Psoas muscle (tissue), 8 donors: ENCODE data around the gene CCRL2. TPM values are rescaled to one million over a fixed set of nuclear protein-coding genes. Genes with fewer than 3 reads are reported as not detected.

Source experiments
- ATAC-seq, 4 donors: fragments of 200-7000 bp; cut with Tn5 transposase; one replicate each; pipeline ENCODE4 v1.9.1; 2020; ENCODE audit warnings: moderate library complexity in 3 of 4, mild to moderate bottlenecking in 2 of 4
- DNase-seq, 2 donors: peaks; one replicate each; pipeline ENCODE4 v3.0.0-alpha.2; 2020
- H3K27ac ChIP-seq: fragments of 200-600 bp; one replicate; pipeline ENCODE4 v1.8.0; 2022
- H3K27me3 ChIP-seq, 3 donors: fragments of 200-600 bp in 1 of 3; one replicate each; pipeline versions ENCODE4 v1.6.1 to v1.8.0; 2013 to 2022; ENCODE audit warnings: low read length in 2 of 3, mild to moderate bottlenecking in 2 of 3, moderate library complexity in 1 of 3; ENCODE audit not compliant: insufficient read depth in 3 of 3
- H3K36me3 ChIP-seq, 2 donors: fragments of 200-600 bp in 1 of 2; one replicate each; pipeline versions ENCODE4 v1.6.1 to v1.8.0; 2013 to 2022; ENCODE audit warnings: low read depth in 1 of 2, mild to moderate bottlenecking in 1 of 2, moderate library complexity in 1 of 2; ENCODE audit not compliant: insufficient read depth in 1 of 2
- H3K4me1 ChIP-seq: fragments of 200-600 bp; one replicate; pipeline ENCODE4 v1.8.0; 2022
- H3K4me3 ChIP-seq: fragments of 200-600 bp; one replicate; pipeline ENCODE4 v1.8.0; 2022; ENCODE audit warnings: mild to moderate bottlenecking
- H3K9me3 ChIP-seq: fragments of 200-600 bp; one replicate; pipeline ENCODE4 v1.8.0; 2022
- WGBS, 3 donors: extraction: QIAGEN DNeasy Blood & Tissue Kit; methylation state at CpG; one replicate each; pipeline versions ENCODE4 v1.1.6 to v1.1.7; 2013; 5-methylcytosine and 5-hydroxymethylcytosine counted together
- intact Hi-C, 2 donors: fragments of 100-400 bp; cut with DNase I; formaldehyde crosslinking; loops; one replicate each; pipeline versions ENCODE4 v1.11.0 to v1.14.2; 2022
- polyA plus RNA-seq, 3 donors: library from polyadenylated mRNA; stranded (reverse); fragments of 200-250 nt; gene quantifications; one replicate each; pipeline ENCODE4 v1.2.3, GENCODE V29; 2013
- total RNA-seq, 4 donors: library from RNA; stranded (reverse); fragmentation: NEBNext Ultra II Directional in 2 of 4; extraction: Animal tissue kit (Norgen Biotek cat#: 25700) in 2 of 4; gene quantifications; one replicate each; pipeline versions ENCODE4 v1.2.1 to v1.2.4, GENCODE V29; 2021 to 2023
- TF ChIP-seq, protein P1 (sequence below): fragments of 200-600 bp; IDR thresholded peaks from one replicate; pipeline ENCODE4 v1.8.0; 2022; ENCODE audit warnings: antibody characterized with exemption
- donor health status: healthy with polysubstance abuse.
- donor health status: DM: no; HTN: no; CAD: no; lungs with moderate emphysema.
- donor health status: Bipolar disorder and iron deficiency.
- donor health status: healthy.
- donor health status: DM: yes; HTN: yes; CAD: no.
- donor health status: DM: no; HTN: no; CAD: no.
- donor health status: DM: no; HTN: no; CAD: no.
- donor health status: DM: yes; HTN: yes; CAD: no.

CCRL2 gene
- total and polyA plus RNA-seq, 7 donors: 0.55 to 1.8 (median 1.1) TPM

DNA sequence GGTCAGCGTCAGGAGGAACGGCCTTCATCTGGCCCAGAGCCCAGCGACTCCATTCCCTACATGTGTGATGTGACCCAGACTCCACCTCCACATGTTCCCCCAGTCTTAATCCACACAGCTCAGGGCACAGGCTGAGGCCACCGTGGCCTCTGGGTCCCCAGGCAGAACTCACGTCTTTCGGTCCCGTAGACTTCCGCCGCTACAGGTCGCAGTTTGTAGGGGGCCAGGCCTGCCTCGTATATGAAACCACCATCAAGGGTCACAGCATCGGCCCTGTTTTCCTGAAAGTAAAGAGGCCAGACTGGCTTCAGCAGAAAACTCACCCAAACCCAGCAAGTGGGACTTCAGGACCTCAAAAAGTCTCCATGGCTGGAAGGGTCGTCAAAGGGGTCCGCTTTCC lies 49.1 kb downstream of the CCRL2 start:
- DNase-seq (no peak), ATAC-seq (no peak)
- peaks cover 0 to 5% (median 0%) of the 10 kb centered on the region in 3 donors for H3K27me3 ChIP-seq
- H3K9me3 ChIP-seq: no peaks in the 10 kb centered on the region
- no peaks in the 10 kb centered on the region for H3K36me3 ChIP-seq
- no peak overlapping the region for H3K4me3 ChIP-seq
- H3K4me1 ChIP-seq: no peaks in the 10 kb centered on the region
- intact Hi-C loops: no loop called here
- TF ChIP-seq, protein P1, sequence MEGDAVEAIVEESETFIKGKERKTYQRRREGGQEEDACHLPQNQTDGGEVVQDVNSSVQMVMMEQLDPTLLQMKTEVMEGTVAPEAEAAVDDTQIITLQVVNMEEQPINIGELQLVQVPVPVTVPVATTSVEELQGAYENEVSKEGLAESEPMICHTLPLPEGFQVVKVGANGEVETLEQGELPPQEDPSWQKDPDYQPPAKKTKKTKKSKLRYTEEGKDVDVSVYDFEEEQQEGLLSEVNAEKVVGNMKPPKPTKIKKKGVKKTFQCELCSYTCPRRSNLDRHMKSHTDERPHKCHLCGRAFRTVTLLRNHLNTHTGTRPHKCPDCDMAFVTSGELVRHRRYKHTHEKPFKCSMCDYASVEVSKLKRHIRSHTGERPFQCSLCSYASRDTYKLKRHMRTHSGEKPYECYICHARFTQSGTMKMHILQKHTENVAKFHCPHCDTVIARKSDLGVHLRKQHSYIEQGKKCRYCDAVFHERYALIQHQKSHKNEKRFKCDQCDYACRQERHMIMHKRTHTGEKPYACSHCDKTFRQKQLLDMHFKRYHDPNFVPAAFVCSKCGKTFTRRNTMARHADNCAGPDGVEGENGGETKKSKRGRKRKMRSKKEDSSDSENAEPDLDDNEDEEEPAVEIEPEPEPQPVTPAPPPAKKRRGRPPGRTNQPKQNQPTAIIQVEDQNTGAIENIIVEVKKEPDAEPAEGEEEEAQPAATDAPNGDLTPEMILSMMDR: no peak
- H3K27ac ChIP-seq: no peak overlapping the region
- WGBS, 3 donors: 87 to 92% (median 89%) methylated on average over 14 of the region's 14 CpGs

Other genes with a start within 250 kb of the CCRL2 start
- gene CCR1, start 198.9 kb upstream of the CCRL2 start, total RNA-seq: 1 to 10 TPM; 1.0 to 4.0 (median 1.8) TPM
- gene CCR1, start 198.9 kb upstream of the CCRL2 start, polyA plus RNA-seq: under 1 TPM; 0.47 to 0.81 (median 0.49) TPM
- gene CCR3, start 164.8 kb upstream of the CCRL2 start, total RNA-seq: under 1 TPM in 3 of 4 donors, not detected in 1; 0.48 to 0.62 (median 0.49) TPM
- under 1 TPM; 0.10 to 0.41 (median 0.14) TPM for gene CCR3, start 164.8 kb upstream of the CCRL2 start, polyA plus RNA-seq
- 1 to 10 TPM in 1 of 4 donors, under 1 TPM in 3; 0.23 to 1.0 (median 0.38) TPM for gene CCR2, start 53.1 kb upstream of the CCRL2 start, total RNA-seq
- under 1 TPM; 0.10 to 0.34 (median 0.27) TPM for gene CCR2, start 53.1 kb upstream of the CCRL2 start, polyA plus RNA-seq
- gene CCR5, start 36.3 kb upstream of the CCRL2 start, total RNA-seq: 1 to 10 TPM in 1 of 4 donors, under 1 TPM in 3; 0.19 to 1.1 (median 0.52) TPM
- gene CCR5, start 36.3 kb upstream of the CCRL2 start, polyA plus RNA-seq: under 1 TPM; 0.08 to 0.21 (median 0.14) TPM
- gene LTF, start 57.6 kb downstream of the CCRL2 start, total RNA-seq: 1 to 10 TPM; 2.0 to 3.8 (median 3.2) TPM
- 1 to 10 TPM in 1 of 3 donors, under 1 TPM in 2; 0.73 to 1.9 (median 0.94) TPM for gene LTF, start 57.6 kb downstream of the CCRL2 start, polyA plus RNA-seq
- gene RTP3, start 90.7 kb downstream of the CCRL2 start, total RNA-seq: not detected
- under 1 TPM in 1 of 3 donors, not detected in 2; 0.01 TPM for gene RTP3, start 90.7 kb downstream of the CCRL2 start, polyA plus RNA-seq
- gene LRRC2, start 159.0 kb downstream of the CCRL2 start, total RNA-seq: 100 to 1,000 TPM in 1 of 4 donors, 10 to 100 TPM in 3; 65.1 to 160 (median 95.6) TPM
- gene LRRC2, start 159.0 kb downstream of the CCRL2 start, polyA plus RNA-seq: 10 to 100 TPM in 2 of 3 donors, 1 to 10 TPM in 1; 8.3 to 60.3 (median 57.9) TPM
- gene FAM240A, start 205.3 kb downstream of the CCRL2 start, total RNA-seq: under 1 TPM in 1 of 4 donors, not detected in 3; 0.96 TPM
- under 1 TPM; 0.01 to 0.14 (median 0.04) TPM for gene FAM240A, start 205.3 kb downstream of the CCRL2 start, polyA plus RNA-seq